Measurements from ENCODE around the gene GTF2F1.
A peak's percentile ranks its signal among the peaks of the same experiment; 100 is the strongest.
"Not testable (repeated sequence)": the region's sequence is repeated elsewhere in the genome, so short reads cannot be mapped to it uniquely, and the experiment has no call there.

The GTF2F1 gene

DNA sequence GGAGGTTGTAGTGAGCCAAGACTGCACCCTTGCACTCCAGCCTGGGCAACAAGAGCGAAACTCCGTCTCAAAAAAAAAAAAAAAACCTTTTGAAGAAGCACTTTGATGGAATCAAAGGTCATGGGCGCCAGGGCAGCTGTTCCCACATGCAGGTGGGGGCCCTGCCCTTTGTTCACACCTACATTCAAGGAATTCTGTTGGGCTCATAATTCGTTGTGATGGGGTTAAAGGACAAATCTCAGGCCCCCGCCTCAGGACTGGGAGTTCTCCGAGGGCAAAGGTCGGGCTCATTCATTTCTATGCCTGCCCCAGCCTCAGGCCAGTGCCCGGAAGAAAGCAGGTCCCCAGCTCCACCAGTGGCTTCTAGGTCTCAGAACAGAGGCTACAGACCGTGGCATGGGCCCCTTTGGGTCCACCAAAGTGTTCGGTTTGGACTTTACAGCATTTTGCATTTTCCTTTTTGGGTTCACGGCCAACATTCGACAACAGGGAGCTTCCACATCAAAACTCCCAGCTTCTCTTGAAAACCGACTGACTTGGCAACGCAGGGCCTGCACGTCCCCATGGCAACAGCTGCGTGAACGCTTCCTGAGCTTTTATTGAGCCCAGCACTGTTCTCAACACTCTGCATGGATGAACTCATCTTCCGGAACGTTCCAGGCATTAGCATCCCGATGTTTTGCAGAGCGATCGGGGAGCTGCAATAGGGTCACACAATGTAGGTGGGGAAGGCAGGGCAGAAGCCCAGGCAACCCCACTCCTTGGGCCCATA, 10.1 kb upstream of the GTF2F1 start:
- peak overlapping the region in 1 of 2 donors; percentile 51 for H3K9ac ChIP-seq (ENCODE audit: low read depth in 1 of 2, low read length in 2 of 2)
- H3K4me1 ChIP-seq (ENCODE audit: control insufficient read depth in 2 of 2, insufficient read depth in 2 of 2, low read length in 2 of 2), result peaks cover 4 to 11% of the 10 kb centered on the region in 2 donors
- H3K4me3 ChIP-seq (ENCODE audit: low read length in 2 of 2), result peak overlapping the region; percentile 50 to 52
- H3K27me3 ChIP-seq (ENCODE audit: control insufficient read depth in 2 of 2, insufficient read depth in 2 of 2, low read length in 2 of 2), result no peaks in the 10 kb centered on the region
- no peaks in the 10 kb centered on the region for H3K9me3 ChIP-seq (ENCODE audit: control insufficient read depth in 2 of 2, low read length in 2 of 2)
- H3K36me3 ChIP-seq (ENCODE audit: control insufficient read depth in 2 of 2, insufficient read depth in 2 of 2, low read length in 2 of 2), result no peaks in the 10 kb centered on the region
- H3K27ac ChIP-seq (ENCODE audit: low read depth in 2 of 2, low read length in 2 of 2), result peak overlapping the region; percentile 77

DNA sequence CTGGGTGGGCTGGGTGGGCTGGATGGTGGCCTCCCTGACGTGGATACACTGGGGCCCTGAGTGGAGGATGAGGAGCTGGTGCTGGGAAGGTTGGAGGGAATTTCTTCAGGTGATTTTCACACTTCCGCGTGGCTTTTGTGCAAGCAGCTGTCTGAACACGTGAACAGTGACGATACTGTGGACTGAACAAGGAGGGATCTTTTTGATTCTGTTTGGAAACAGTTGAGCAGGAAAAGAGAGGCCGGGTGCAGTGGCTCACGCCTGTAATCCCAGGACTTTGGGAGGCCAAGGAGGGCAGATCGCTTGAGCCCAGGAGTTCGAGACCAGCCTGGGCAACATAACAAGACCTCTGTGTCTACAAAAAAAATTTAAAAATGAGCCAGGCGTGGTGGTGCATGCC, 9.1 kb upstream of the GTF2F1 start:
- peaks cover 4 to 11% of the 10 kb centered on the region in 2 donors for H3K4me1 ChIP-seq (ENCODE audit: control insufficient read depth in 2 of 2, insufficient read depth in 2 of 2, low read length in 2 of 2)
- peak overlapping the region in 1 of 2 donors; percentile 51 for H3K9ac ChIP-seq (ENCODE audit: low read depth in 1 of 2, low read length in 2 of 2)
- H3K4me3 ChIP-seq (ENCODE audit: low read length in 2 of 2), result peak overlapping the region in 1 of 2 donors; percentile 11
- H3K9me3 ChIP-seq (ENCODE audit: control insufficient read depth in 2 of 2, low read length in 2 of 2), result no peaks in the 10 kb centered on the region
- no peaks in the 10 kb centered on the region for H3K27me3 ChIP-seq (ENCODE audit: control insufficient read depth in 2 of 2, insufficient read depth in 2 of 2, low read length in 2 of 2)
- no peaks in the 10 kb centered on the region for H3K36me3 ChIP-seq (ENCODE audit: control insufficient read depth in 2 of 2, insufficient read depth in 2 of 2, low read length in 2 of 2)
- H3K27ac ChIP-seq (ENCODE audit: low read depth in 2 of 2, low read length in 2 of 2), result peak overlapping the region; percentile 77

DNA sequence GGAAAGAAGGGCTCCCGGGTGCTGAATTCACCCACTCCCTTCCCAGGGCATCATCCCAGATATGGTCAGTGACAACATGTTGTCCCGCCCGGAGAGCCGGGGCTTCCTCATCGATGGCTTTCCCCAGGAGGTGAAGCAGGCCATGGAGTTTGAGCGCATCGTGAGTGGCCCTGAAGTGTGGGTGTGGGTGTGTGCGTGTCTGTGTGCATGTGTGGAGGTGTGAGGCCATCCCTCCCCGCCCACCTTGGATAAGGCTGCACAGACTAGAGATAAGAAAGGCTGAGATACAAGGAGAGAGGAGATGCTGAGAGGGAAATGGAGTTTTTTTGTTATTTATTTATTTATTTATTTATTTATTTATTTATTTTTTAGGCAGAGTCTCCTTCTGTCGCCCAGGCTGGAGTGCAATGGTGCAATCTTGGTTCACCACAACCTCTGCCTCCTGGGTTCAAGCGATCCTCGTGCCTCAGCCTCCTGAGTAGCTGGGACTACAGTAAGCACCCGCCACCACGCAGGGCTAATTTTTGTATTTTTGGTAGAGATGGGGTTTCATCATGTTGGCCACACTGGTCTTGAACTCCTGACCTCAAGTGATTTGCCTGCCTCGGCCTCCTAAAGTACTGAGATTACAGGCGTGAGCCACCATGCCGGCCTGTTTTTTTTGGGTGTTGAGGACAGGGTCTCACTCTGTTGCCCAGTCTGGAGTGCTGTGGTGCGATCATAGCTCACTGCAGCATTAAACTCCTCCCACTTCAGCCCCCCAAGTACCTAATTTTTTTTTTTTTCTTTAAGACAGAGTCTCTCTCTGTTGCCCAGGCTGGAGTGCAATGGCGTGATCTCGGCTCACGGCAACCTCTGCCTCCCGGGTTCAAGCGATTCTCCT, 7.3 kb upstream of the GTF2F1 start:
- not testable (repeated sequence) for H3K9me3 ChIP-seq (ENCODE audit: control insufficient read depth in 2 of 2, low read length in 2 of 2); H3K27me3 ChIP-seq (ENCODE audit: control insufficient read depth in 2 of 2, insufficient read depth in 2 of 2, low read length in 2 of 2); H3K27ac ChIP-seq (ENCODE audit: low read depth in 2 of 2, low read length in 2 of 2); H3K9ac ChIP-seq (ENCODE audit: low read depth in 1 of 2, low read length in 2 of 2); H3K4me3 ChIP-seq (ENCODE audit: low read length in 2 of 2); H3K36me3 ChIP-seq (ENCODE audit: control insufficient read depth in 2 of 2, insufficient read depth in 2 of 2, low read length in 2 of 2)
- peaks cover 4 to 11% of the 10 kb centered on the region in 2 donors for H3K4me1 ChIP-seq (ENCODE audit: control insufficient read depth in 2 of 2, insufficient read depth in 2 of 2, low read length in 2 of 2)

DNA sequence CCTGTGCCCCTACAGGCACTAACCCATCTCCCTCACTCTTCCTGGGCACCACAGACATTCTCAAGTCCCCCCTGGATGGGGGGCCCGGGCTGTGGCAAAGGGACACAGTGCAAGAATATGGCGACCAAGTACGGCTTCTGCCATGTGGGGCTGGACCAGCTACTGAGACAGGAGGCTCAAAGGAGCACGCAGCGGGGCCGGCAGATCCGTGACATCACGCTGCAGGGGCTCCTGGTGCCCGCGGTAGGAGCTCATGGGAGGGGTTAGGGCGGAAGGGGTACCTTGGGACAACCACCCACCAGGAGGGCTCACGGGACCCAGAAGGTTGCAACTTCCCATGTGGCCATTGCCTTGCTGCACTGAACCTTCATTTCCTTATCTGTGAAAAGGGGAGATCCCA, 3.3 kb upstream of the GTF2F1 start:
- no peaks in the 10 kb centered on the region for H3K36me3 ChIP-seq (ENCODE audit: control insufficient read depth in 2 of 2, insufficient read depth in 2 of 2, low read length in 2 of 2)
- no peak overlapping the region for H3K27ac ChIP-seq (ENCODE audit: low read depth in 2 of 2, low read length in 2 of 2)
- no peaks in the 10 kb centered on the region for H3K27me3 ChIP-seq (ENCODE audit: control insufficient read depth in 2 of 2, insufficient read depth in 2 of 2, low read length in 2 of 2)

DNA sequence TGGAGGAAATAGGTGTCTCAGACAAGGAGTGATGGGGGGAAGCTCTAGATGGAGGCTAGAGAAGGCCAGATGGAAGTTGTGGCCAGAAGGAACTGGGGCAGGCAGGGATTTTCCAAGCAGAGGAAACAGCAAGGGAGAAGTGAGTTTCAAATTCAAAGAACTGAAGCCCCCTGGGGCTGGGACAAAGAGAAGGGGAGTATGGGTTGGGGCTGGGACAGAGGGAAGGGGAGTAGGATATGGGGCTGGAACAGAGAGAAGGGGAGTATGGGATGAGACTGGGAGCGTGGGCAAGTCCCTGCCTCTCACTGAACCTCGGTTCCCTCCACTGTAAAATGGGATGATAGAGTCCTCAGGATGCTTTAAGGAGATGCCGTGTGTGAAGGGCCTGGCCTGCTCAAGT, 1.9 kb upstream of the GTF2F1 start:
- Histone ChIP-seq H3K4me1 (ENCODE audit: control insufficient read depth in 2 of 2, insufficient read depth in 2 of 2, low read length in 2 of 2) (peaks cover 11 to 12% of the 10 kb centered on the region in 2 donors), H3K36me3 (ENCODE audit: control insufficient read depth in 2 of 2, insufficient read depth in 2 of 2, low read length in 2 of 2) (peaks cover 4 to 8% of the 10 kb centered on the region in 2 donors), H3K4me3 (ENCODE audit: low read length in 2 of 2) (no peak overlapping the region)

More for the DNA sequence above, 3.3 kb upstream of the GTF2F1 start:
- no peak overlapping the region for H3K4me3 ChIP-seq (ENCODE audit: low read length in 2 of 2)
- H3K4me1 ChIP-seq (ENCODE audit: control insufficient read depth in 2 of 2, insufficient read depth in 2 of 2, low read length in 2 of 2), result peaks cover 11 to 12% of the 10 kb centered on the region in 2 donors
- no peaks in the 10 kb centered on the region for H3K9me3 ChIP-seq (ENCODE audit: control insufficient read depth in 2 of 2, low read length in 2 of 2)
- no peak overlapping the region for H3K9ac ChIP-seq (ENCODE audit: low read depth in 1 of 2, low read length in 2 of 2)

DNA sequence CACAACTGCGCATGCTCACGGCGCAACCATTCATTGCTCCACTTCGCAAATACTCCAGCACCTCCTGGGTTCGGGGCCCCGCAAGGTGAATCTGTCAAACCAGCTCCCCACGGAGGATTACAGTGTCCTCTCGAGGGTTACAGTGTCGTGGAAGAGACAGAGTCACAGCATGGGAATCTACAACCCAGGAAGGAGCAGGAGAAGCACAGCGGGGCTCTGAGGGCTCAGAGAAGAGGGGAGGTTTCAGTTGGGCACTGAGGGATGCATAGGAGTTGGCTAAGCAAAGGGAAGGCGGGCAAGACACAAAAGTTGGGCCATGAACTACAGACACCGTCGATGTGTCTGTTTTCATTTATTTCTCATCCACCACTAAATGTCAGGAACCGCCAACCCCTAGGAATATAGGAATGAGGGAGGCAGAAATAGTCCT, 1.0 kb upstream of the GTF2F1 start:
- peak overlapping the region; percentile 84 to 92 for H3K4me3 ChIP-seq (ENCODE audit: low read length in 2 of 2)

More for the DNA sequence above, 1.9 kb upstream of the GTF2F1 start:
- H3K9ac ChIP-seq (ENCODE audit: low read depth in 1 of 2, low read length in 2 of 2), result no peak overlapping the region
- H3K9me3 ChIP-seq (ENCODE audit: control insufficient read depth in 2 of 2, low read length in 2 of 2), result no peaks in the 10 kb centered on the region
- no peak overlapping the region for H3K27ac ChIP-seq (ENCODE audit: low read depth in 2 of 2, low read length in 2 of 2)
- no peaks in the 10 kb centered on the region for H3K27me3 ChIP-seq (ENCODE audit: control insufficient read depth in 2 of 2, insufficient read depth in 2 of 2, low read length in 2 of 2)

DNA sequence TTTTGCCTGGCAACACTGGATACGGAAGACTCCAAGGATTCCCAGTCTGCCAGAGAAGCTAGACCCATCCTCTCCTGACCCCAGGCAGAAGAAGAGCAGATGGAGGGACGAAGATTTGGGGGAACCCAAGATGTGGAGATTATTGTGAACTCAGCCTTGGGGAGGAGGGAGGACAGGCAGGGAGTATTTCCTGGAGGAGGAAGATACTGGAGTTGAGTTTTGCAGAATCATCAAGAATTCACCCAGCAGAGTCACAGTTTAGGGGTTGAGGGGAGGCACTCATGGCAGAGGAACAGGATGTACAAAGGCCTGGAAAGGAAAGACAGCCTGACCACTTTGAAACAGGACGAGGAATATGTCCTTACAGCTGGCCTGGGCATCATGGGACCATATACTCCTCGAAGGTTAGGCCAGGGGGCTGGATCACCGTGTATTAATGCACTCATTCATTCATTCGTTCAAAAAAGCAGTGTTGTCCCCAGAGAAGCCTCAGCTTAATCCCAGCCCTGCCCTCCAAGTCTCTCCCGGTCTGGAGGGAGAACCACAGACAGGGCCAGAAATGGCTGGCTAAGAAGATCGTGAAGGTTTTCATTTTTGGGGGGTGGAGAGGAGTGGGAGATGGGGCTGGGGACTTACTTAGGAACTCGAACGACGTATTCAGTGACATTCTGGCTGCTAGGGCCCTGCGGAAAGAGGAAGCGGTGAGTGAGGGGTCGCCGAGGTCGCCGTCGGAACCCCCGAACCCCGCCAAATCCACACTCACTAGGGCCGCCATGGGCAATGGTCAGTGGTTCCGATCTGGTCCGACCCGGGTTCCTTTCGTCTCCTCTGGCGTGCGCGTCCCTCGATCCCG, 517 bp downstream of the GTF2F1 start:
- Histone ChIP-seq H3K9me3 (ENCODE audit: control insufficient read depth in 2 of 2, low read length in 2 of 2) (no peaks in the 10 kb centered on the region), H3K4me3 (ENCODE audit: low read length in 2 of 2) (peak overlapping the region; percentile 84 to 92), H3K27ac (ENCODE audit: low read depth in 2 of 2, low read length in 2 of 2) (peak overlapping the region; percentile 95 to 98), H3K4me1 (ENCODE audit: control insufficient read depth in 2 of 2, insufficient read depth in 2 of 2, low read length in 2 of 2) (peaks cover 11 to 12% of the 10 kb centered on the region in 2 donors), H3K9ac (ENCODE audit: low read depth in 1 of 2, low read length in 2 of 2) (peak overlapping the region; percentile 85 to 86), H3K36me3 (ENCODE audit: control insufficient read depth in 2 of 2, insufficient read depth in 2 of 2, low read length in 2 of 2) (peaks cover 23 to 25% of the 10 kb centered on the region in 2 donors), H3K27me3 (ENCODE audit: control insufficient read depth in 2 of 2, insufficient read depth in 2 of 2, low read length in 2 of 2) (no peaks in the 10 kb centered on the region)

More for the DNA sequence above, 1.0 kb upstream of the GTF2F1 start:
- no peaks in the 10 kb centered on the region for H3K9me3 ChIP-seq (ENCODE audit: control insufficient read depth in 2 of 2, low read length in 2 of 2)
- no peaks in the 10 kb centered on the region for H3K27me3 ChIP-seq (ENCODE audit: control insufficient read depth in 2 of 2, insufficient read depth in 2 of 2, low read length in 2 of 2)
- peaks cover 11 to 12% of the 10 kb centered on the region in 2 donors for H3K4me1 ChIP-seq (ENCODE audit: control insufficient read depth in 2 of 2, insufficient read depth in 2 of 2, low read length in 2 of 2)
- H3K27ac ChIP-seq (ENCODE audit: low read depth in 2 of 2, low read length in 2 of 2), result peak overlapping the region; percentile 95 to 98
- peak overlapping the region; percentile 85 to 86 for H3K9ac ChIP-seq (ENCODE audit: low read depth in 1 of 2, low read length in 2 of 2)
- H3K36me3 ChIP-seq (ENCODE audit: control insufficient read depth in 2 of 2, insufficient read depth in 2 of 2, low read length in 2 of 2), result peaks cover 10 to 13% of the 10 kb centered on the region in 2 donors

DNA sequence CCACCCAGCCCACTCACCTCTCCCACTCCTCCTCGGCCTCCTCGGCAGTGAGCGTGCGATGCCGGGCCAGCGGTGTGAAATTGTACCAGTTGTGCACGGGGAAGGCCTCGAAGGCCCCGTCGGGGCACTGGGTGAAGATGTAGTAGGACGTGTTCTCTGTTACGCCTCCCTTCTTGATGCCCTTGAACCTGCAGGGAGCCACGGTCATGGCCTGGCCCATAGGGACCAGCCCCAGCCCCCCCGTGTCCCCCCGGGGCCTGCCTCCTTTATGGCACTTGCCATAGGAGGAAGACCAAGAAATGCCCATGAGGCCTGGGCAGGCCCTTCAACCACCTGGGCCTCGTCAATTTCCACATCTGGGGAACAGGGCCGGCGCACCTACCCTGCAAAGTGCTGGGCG, 5.6 kb downstream of the GTF2F1 start:
- Histone ChIP-seq H3K4me3 (ENCODE audit: low read length in 2 of 2) (no peak overlapping the region), H3K36me3 (ENCODE audit: control insufficient read depth in 2 of 2, insufficient read depth in 2 of 2, low read length in 2 of 2) (peaks cover 40 to 57% of the 10 kb centered on the region in 2 donors), H3K9me3 (ENCODE audit: control insufficient read depth in 2 of 2, low read length in 2 of 2) (no peaks in the 10 kb centered on the region), H3K27ac (ENCODE audit: low read depth in 2 of 2, low read length in 2 of 2) (no peak overlapping the region), H3K4me1 (ENCODE audit: control insufficient read depth in 2 of 2, insufficient read depth in 2 of 2, low read length in 2 of 2) (peaks cover 4% of the 10 kb centered on the region in 2 donors), H3K9ac (ENCODE audit: low read depth in 1 of 2, low read length in 2 of 2) (no peak overlapping the region), H3K27me3 (ENCODE audit: control insufficient read depth in 2 of 2, insufficient read depth in 2 of 2, low read length in 2 of 2) (no peaks in the 10 kb centered on the region)

DNA sequence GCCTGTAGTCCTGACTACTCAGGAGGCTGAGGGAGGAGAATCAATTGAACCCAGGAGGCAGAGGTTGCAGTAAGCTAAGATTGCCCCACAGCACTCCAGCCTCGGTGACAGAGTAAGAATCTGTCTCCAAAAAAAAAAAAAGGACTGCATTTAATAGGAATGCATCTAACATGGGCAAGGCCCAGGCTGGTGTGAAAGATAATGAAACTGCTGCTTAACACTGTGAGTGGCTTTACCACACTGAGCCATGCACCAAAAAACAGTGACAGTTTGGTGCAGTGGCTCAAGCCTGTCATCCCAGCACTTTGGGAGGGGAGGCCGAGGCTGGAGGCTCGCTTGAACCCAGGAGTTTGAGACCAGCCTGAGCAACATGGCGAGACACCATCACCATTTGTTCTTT, 8.6 kb downstream of the GTF2F1 start:
- Histone ChIP-seq H3K9me3 (ENCODE audit: control insufficient read depth in 2 of 2, low read length in 2 of 2) (no peaks in the 10 kb centered on the region), H3K36me3 (ENCODE audit: control insufficient read depth in 2 of 2, insufficient read depth in 2 of 2, low read length in 2 of 2) (peaks cover 59 to 73% of the 10 kb centered on the region in 2 donors), H3K9ac (ENCODE audit: low read depth in 1 of 2, low read length in 2 of 2) (no peak overlapping the region)

More for the DNA sequence above, 8.6 kb downstream of the GTF2F1 start:
- Histone ChIP-seq H3K27ac (ENCODE audit: low read depth in 2 of 2, low read length in 2 of 2) (no peak overlapping the region), H3K4me3 (ENCODE audit: low read length in 2 of 2) (no peak overlapping the region), H3K4me1 (ENCODE audit: control insufficient read depth in 2 of 2, insufficient read depth in 2 of 2, low read length in 2 of 2) (no peaks in the 10 kb centered on the region), H3K27me3 (ENCODE audit: control insufficient read depth in 2 of 2, insufficient read depth in 2 of 2, low read length in 2 of 2) (no peaks in the 10 kb centered on the region)

All from mucosa of rectum (tissue), 2 donors.